Thoracic aorta (tissue), 2 donors: ENCODE measurements around the gene ATXN1. TPM values are rescaled to one million over a fixed set of nuclear protein-coding genes. Genes with fewer than 3 reads are reported as not detected.
A peak's percentile ranks its signal among the peaks of the same experiment; 100 is the strongest.
"Not testable (repeated sequence)": the region's sequence is repeated elsewhere in the genome, so short reads cannot be mapped to it uniquely, and the experiment has no call there.

Experiments used
- ATAC-seq: fragments of 150-250 bp; one replicate; pipeline ENCODE4 v1.8.0; 2017; ENCODE audit warnings: low read depth; ENCODE audit not compliant: insufficient number of reproducible peaks, low FRiP score
- DNase-seq: peaks from one replicate; pipeline ENCODE4 v3.0.0-alpha.2; 2020; ENCODE audit warnings: low spot score
- H3K27ac ChIP-seq, 2 donors: fragments of 200-600 bp; sonication (generic); 1 replicate in 1 of 2; 2 replicates in 1 of 2; pipeline ENCODE4 v1.5.1; 2016; ENCODE audit warnings: mild to moderate bottlenecking in 2 of 2, moderate library complexity in 2 of 2
- H3K27me3 ChIP-seq: fragments of 200-600 bp; sonication (generic); replicated peaks from 2 replicates; pipeline ENCODE4 v1.6.0; 2016; ENCODE audit warnings: mild to moderate bottlenecking; ENCODE audit not compliant: insufficient read depth
- H3K36me3 ChIP-seq: fragments of 200-600 bp; sonication (generic); one replicate; pipeline ENCODE4 v1.5.1; 2016
- H3K4me1 ChIP-seq, 2 donors: fragments of 200-600 bp; sonication (generic); 1 replicate in 1 of 2; 2 replicates in 1 of 2; pipeline versions ENCODE4 v1.5.1 to v1.6.0; 2016; ENCODE audit warnings: low read depth in 2 of 2, mild to moderate bottlenecking in 1 of 2; ENCODE audit not compliant: control insufficient read depth in 1 of 2
- H3K4me3 ChIP-seq: fragments of 200-600 bp; sonication (generic); 2 replicates; pipeline ENCODE4 v1.5.1; 2016; ENCODE audit warnings: mild to moderate bottlenecking
- H3K9me3 ChIP-seq: fragments of 200-600 bp; sonication (generic); 2 replicates; pipeline ENCODE4 v1.5.1; 2016
- total RNA-seq, 2 donors: library from RNA; depleted of rRNA; stranded (reverse); fragments of >200 nt; gene quantifications; one replicate each; pipeline versions ENCODE4 v1.1.0 to v1.2.3, GENCODE V29; 2016
- TF ChIP-seq, protein P1 (sequence below): fragments of 200-600 bp; sonication (generic); IDR thresholded peaks from one replicate; pipeline ENCODE4 v1.5.1; 2019; ENCODE audit warnings: antibody characterized with exemption

Gene ATXN1
- total RNA-seq, 2 donors from 2014 or later = 59.8 to 62.4 TPM

DNA sequence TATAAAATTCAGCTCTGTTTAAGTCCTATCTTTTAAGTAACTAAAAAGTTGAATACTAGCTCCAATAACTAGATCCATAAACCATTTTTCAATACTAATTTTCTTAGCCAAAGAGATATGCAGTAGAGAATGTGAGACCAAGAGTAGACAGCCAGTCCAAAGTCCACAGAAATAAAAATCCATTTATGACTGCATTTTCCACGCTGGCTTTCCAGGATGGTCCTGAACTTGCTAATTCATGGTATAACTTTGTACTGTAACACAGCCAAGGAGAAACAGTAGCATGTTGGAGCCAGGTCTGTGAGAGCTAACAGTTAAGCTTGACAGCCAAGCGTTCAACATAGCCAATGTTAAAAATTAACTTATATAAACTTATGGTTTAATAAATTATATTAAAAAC lies 366.6 kb downstream of the ATXN1 start:
- ATAC-seq = no peak
- Histone ChIP-seq H3K36me3 (no peaks in the 10 kb centered on the region), H3K9me3 (no peaks in the 10 kb centered on the region), H3K4me1 (peaks cover 12 to 48% of the 10 kb centered on the region in 2 donors), H3K27ac (no peak overlapping the region), H3K4me3 (no peak overlapping the region), H3K27me3 (no peaks in the 10 kb centered on the region)
- no peak for DNase-seq
- TF ChIP-seq, protein P1, sequence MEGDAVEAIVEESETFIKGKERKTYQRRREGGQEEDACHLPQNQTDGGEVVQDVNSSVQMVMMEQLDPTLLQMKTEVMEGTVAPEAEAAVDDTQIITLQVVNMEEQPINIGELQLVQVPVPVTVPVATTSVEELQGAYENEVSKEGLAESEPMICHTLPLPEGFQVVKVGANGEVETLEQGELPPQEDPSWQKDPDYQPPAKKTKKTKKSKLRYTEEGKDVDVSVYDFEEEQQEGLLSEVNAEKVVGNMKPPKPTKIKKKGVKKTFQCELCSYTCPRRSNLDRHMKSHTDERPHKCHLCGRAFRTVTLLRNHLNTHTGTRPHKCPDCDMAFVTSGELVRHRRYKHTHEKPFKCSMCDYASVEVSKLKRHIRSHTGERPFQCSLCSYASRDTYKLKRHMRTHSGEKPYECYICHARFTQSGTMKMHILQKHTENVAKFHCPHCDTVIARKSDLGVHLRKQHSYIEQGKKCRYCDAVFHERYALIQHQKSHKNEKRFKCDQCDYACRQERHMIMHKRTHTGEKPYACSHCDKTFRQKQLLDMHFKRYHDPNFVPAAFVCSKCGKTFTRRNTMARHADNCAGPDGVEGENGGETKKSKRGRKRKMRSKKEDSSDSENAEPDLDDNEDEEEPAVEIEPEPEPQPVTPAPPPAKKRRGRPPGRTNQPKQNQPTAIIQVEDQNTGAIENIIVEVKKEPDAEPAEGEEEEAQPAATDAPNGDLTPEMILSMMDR = no peak

DNA sequence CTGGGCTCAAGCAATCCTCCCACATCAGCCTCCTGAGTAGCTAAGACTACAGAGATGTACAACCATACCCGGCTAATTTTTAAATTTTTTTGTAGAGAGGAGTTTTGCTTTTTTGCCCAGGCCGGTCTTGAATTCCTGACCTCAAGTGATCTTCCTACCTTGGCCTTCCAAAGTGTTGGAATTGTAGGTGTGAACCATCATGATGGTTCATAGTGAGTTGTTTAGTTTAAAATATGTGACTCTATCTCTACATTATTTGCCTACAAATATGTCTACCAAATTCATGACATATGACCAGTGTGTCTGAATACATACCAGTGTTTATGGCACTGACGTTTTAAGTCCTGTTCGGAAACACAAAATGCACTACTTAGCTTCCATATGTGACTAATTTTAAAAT lies 367.9 kb downstream of the ATXN1 start:
- H3K4me1 ChIP-seq = peaks cover 11 to 35% of the 10 kb centered on the region in 2 donors
- no peaks in the 10 kb centered on the region for H3K9me3 ChIP-seq
- H3K36me3 ChIP-seq = no peaks in the 10 kb centered on the region
- ATAC-seq = no peak
- DNase-seq = no peak
- H3K27ac ChIP-seq = no peak overlapping the region
- TF ChIP-seq, protein P1 = no peak
- no peak overlapping the region for H3K4me3 ChIP-seq
- no peaks in the 10 kb centered on the region for H3K27me3 ChIP-seq

DNA sequence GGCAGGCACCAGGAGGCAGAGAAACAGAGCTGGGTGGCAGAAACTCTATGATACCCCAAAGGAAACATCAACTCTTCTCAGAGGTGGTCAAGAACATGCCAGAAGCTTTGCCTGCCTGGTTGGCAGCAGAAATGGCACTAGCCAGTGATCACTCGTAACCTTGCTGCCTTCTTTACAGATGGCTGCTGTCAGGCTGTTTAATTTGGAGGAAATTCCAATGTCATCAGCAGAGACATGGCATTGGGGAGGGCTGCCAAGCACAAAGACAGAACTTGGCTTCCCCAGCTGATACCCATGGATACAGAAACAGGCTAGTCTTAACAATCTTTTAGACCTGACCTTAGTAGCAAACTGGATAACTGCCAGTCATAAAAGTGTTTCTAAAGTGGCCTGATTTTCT lies 369.2 kb downstream of the ATXN1 start:
- ATAC-seq = no peak
- TF ChIP-seq, protein P1 = no peak
- peak overlapping the region; percentile 60 to 67 for H3K27ac ChIP-seq

DNA sequence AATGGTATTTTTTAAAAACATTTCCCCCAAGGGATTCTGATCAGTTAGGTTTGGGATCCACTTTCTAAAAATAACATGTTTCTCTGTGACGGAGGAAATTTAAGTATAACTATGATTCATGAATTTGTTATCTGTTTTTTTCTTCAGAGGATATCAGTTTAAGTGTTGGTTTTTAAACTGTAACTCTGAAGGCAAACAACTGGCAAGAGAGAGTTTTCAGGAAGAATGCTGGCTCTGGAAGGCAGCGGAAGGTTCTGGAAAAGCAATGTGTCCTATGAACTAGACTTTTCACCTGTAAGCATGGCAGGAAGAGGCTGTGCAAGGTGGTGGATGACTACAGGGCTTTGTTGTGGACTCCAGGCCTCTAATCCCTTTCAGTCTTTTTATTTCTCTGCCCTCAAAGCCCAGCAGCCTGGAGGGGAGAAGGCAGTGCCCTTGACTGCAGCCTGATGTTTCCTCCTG lies 369.8 kb downstream of the ATXN1 start:
- H3K9me3 ChIP-seq = no peaks in the 10 kb centered on the region
- H3K4me3 ChIP-seq = no peak overlapping the region
- H3K36me3 ChIP-seq = no peaks in the 10 kb centered on the region
- no peak for DNase-seq
- peak overlapping the region; percentile 60 to 67 for H3K27ac ChIP-seq
- no peak for ATAC-seq
- no peaks in the 10 kb centered on the region for H3K27me3 ChIP-seq
- TF ChIP-seq, protein P1 = no peak
- peaks cover 11 to 17% of the 10 kb centered on the region in 2 donors for H3K4me1 ChIP-seq

More for the DNA sequence above, 369.2 kb downstream of the ATXN1 start:
- no peak for DNase-seq
- Histone ChIP-seq H3K4me3 (no peak overlapping the region), H3K36me3 (no peaks in the 10 kb centered on the region), H3K9me3 (no peaks in the 10 kb centered on the region), H3K27me3 (no peaks in the 10 kb centered on the region), H3K4me1 (peaks cover 11 to 22% of the 10 kb centered on the region in 2 donors)

DNA sequence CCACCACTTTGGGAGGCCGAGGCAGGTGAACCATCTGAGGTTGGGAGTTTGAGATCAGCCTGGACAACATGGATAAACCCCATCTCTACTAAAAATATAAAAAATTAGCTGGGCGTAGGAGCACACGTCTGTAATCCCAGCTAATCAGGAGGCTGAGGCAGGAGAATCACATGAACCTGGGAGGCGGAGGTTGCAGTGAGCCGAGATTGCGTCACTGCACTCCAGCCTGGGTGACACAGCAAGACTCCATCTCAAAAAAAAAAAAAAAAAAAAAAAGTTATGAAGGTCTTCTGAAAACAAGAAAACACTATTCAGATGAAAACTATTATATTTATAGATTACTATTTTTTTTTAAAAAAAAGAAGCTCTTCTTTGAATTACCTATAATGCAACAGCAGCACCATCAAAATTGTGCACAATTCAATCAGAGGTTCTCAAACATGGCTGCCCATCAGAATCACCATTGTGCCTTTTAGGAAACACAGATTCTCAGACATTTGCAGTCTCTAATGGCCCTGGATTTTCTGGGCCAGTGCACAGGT lies 370.3 kb downstream of the ATXN1 start:
- not testable (repeated sequence) for DNase-seq, ATAC-seq, H3K4me3 ChIP-seq, H3K36me3 ChIP-seq, H3K27me3 ChIP-seq, H3K9me3 ChIP-seq
- Histone ChIP-seq H3K27ac (peak overlapping the region in 1 of 2 donors; percentile 60), H3K4me1 (peaks cover 11 to 17% of the 10 kb centered on the region in 2 donors)

DNA sequence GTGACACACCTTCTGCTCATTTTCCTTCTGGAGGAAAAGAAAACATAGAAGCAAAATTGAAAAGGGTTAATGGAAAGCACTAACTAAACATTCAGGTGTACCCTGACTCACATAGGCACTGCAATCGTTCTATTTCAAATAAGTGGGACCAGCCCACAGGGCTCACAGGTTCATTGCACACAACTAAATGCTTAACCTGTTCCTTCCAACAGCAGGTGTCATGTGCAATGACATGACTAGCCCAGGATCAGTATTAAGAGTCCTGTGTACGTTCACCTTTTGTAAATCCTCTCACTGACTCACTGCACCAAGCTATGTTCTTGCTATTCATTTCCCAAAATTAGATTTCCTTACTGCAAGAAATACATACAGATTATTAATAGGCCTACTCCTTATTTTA lies 371.6 kb downstream of the ATXN1 start:
- no peak for DNase-seq

More for the DNA sequence above, 371.6 kb downstream of the ATXN1 start:
- Histone ChIP-seq H3K27me3 (no peaks in the 10 kb centered on the region), H3K27ac (no peak overlapping the region), H3K4me1 (peaks cover 11 to 17% of the 10 kb centered on the region in 2 donors), H3K4me3 (no peak overlapping the region), H3K36me3 (no peaks in the 10 kb centered on the region), H3K9me3 (no peaks in the 10 kb centered on the region)
- ATAC-seq = no peak
- TF ChIP-seq, protein P1 = no peak
